ENCODE data around the gene ZMIZ1.

DNA sequence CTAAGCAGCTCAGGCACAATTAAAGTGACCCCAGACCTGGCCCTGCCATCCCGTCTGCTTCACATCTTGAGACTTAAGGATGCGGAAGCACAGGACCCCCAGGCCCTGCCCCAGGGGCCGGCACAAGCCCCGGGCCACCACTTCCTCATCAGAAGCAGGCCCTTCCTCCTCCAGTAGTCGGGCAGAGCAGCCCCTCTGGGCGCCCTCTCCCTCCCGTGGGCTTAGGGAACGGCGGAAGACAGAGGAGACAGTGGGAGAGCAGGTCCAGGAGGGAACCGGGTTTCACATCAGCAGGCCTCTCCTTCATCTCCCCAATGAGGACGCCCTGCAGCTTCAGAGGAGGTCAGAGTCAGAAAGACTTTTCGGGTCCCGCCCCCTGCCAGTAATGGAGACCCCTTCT, 142.8 kb downstream of the ZMIZ1 start:
- TF ChIP-seq CTCF (IDR thresholded peaks at IDR 0.05) (no peak), EP300 (IDR thresholded peaks at IDR 0.05) (no peak), POLR2AphosphoS5 (IDR thresholded peaks at IDR 0.05) (no peak)
